ENCODE results near the gene TH.

The TH gene

DNA sequence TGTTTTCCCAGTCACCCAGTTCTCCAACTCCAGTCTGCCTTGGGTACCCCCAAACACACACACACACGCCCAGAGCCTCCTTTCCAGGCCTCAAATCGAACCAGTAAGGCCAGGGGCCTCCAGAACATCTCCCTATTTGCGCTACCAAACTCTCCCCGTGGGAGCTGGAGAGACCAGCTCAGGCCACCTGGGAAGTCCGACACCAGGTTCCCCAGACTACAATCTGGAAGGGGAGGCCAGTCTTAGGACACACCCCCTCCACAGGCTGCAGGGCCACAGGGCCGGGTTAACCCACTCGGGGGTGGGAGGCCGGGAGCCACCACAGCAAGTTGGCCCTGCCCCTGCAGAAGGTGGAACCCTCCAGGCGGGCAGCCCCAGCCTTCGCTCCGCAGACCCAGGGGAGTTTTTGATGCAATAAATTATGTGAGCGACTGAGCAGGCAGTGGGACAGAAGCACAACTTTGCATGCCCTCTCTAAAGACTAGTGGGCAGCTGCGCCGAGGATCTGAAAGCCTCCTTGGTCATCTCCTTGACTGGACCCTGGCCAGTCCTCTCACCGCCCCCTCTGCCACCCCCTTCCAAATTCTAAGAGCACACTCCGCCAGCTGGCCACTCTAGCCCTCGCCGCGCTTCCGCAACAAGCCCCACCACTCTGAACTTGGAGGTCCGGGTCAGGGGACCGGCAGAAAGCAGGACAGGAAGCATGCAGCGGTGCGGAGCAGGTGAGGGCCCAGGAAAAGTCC, 35.2 kb downstream of the TH start:
- no peak for TF ChIP-seq GATA2 (IDR thresholded peaks at IDR 0.05; ENCODE audit: low read depth, low read length)
- no peak for TF ChIP-seq GATA3 (IDR thresholded peaks at IDR 0.05; ENCODE audit: low read depth, low read length)

- no peak for TF ChIP-seq GATA3 (IDR thresholded peaks at IDR 0.05; ENCODE audit: low read depth, low read length)
- TF ChIP-seq GATA2 (IDR thresholded peaks at IDR 0.05; ENCODE audit: low read depth, low read length), result no peak
Observed at GRCh38 chr11:2135648-2136201, 35.9 kb downstream of the TH start.

- no peak for TF ChIP-seq GATA2 (IDR thresholded peaks at IDR 0.05; ENCODE audit: low read depth, low read length)
- no peak for TF ChIP-seq GATA3 (IDR thresholded peaks at IDR 0.05; ENCODE audit: low read depth, low read length)
Observed at GRCh38 chr11:2135018-2135569, 36.5 kb downstream of the TH start.

DNA sequence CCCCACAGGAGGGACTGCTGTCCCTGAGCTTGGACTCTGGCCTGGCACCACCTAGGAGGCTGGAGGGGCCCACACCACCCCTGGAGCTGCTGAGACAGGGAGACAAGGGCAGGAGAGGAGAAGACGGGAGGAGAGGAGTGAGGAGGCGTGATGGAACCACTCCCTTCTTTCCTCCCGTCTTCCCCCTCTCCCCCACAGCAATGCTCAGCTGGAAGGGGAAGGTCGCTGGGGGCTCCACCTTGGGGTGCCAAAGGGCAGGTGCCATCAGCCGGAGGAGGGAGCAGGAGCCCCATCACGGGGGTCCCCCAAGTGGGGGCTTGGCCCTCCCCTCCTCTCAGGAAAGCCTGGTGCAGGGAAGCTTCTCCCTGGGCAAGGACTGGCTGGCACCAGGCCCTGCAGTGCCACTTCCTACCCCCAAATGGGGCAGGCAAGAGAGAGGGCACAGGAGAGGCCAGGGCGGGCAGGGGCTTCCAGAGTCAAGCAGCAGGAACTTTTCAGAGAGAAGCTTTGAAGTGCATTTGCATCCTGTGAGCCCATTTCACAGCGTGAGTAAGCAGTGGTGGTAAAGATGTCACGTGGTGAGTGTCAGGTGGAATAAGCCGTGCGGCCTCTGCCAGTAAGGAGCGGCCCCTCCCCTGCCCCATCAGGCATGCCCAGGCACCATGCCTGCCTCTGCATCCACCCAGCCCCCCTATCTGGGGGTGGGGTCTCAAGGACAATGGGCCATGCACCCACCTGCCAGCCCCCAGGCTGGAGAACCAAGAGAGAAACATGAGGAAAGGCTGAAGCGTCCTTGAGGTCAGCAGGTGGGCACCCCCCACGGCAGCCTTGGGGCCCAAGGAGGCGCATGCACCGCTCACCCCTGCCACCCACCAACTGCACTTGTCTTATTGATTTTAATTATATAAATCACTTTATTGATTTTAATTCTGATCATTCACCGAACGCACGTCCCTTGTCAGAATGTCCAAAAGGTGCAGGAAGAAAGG, 37.3 kb downstream of the TH start:
- no peak for TF ChIP-seq GATA2 (IDR thresholded peaks at IDR 0.05; ENCODE audit: low read depth, low read length)
- no peak for TF ChIP-seq GATA3 (IDR thresholded peaks at IDR 0.05; ENCODE audit: low read depth, low read length)

- TF ChIP-seq GATA3 (IDR thresholded peaks at IDR 0.05; ENCODE audit: low read depth, low read length) (no peak), GATA2 (IDR thresholded peaks at IDR 0.05; ENCODE audit: low read depth, low read length) (no peak)
Observed at GRCh38 chr11:2133241-2134021, 38.2 kb downstream of the TH start.

- TF ChIP-seq GATA3 (IDR thresholded peaks at IDR 0.05; ENCODE audit: low read depth, low read length), result no peak
- TF ChIP-seq GATA2 (IDR thresholded peaks at IDR 0.05; ENCODE audit: low read depth, low read length), result no peak
Observed at GRCh38 chr11:2132874-2133240, 38.8 kb downstream of the TH start.

DNA sequence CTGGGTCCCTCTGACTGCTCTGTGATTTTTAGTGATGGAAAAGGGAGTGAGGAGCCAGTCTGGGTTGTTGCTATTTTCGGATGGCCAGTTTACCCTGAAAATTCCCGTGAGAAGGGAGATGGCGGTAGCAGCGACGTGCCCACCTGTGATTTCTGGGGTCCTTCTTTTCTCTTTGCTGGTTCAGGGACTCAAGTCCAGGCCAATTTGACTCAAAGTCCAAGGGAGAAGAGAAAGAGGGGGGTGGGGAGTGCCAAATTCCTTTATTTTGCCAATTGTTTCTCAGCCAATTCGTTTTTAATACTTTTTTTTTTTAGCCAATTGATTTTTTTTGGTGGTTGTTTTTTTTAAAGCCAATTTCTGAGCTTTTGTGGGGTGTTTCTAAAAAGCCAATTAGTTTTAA, 39.4 kb downstream of the TH start:
- TF ChIP-seq GATA2 (IDR thresholded peaks at IDR 0.05; ENCODE audit: low read depth, low read length) (no peak), GATA3 (IDR thresholded peaks at IDR 0.05; ENCODE audit: low read depth, low read length) (no peak)

- TF ChIP-seq GATA3 (IDR thresholded peaks at IDR 0.05; ENCODE audit: low read depth, low read length) (no peak), GATA2 (IDR thresholded peaks at IDR 0.05; ENCODE audit: low read depth, low read length) (no peak)
Observed at GRCh38 chr11:2131371-2132236, 40.0 kb downstream of the TH start.

- TF ChIP-seq GATA2 (IDR thresholded peaks at IDR 0.05; ENCODE audit: low read depth, low read length), result no peak
- TF ChIP-seq GATA3 (IDR thresholded peaks at IDR 0.05; ENCODE audit: low read depth, low read length), result no peak
Observed at GRCh38 chr11:2130881-2131352, 40.7 kb downstream of the TH start.

- TF ChIP-seq GATA3 (IDR thresholded peaks at IDR 0.05; ENCODE audit: low read depth, low read length) (no peak), GATA2 (IDR thresholded peaks at IDR 0.05; ENCODE audit: low read depth, low read length) (no peak)
Observed at GRCh38 chr11:2129699-2130366, 41.8 kb downstream of the TH start.

GRCh38 chr11:2129308-2129698, 42.3 kb downstream of the TH start:
- TF ChIP-seq GATA3 (IDR thresholded peaks at IDR 0.05; ENCODE audit: low read depth, low read length) (no peak), GATA2 (IDR thresholded peaks at IDR 0.05; ENCODE audit: low read depth, low read length) (no peak)
